Endothelial cell of hepatic sinusoid (primary cell): ENCODE data around the gene F8A2.
"Not testable (repeated sequence)": the region's sequence is repeated elsewhere in the genome, so short reads cannot be mapped to it uniquely, and the experiment has no call there.

Experiments used
- in situ Hi-C: cut with HindIII; loops from 2 replicates; pipeline ENCODE4 v1.10.0; 2017; ENCODE audit warnings: low sequenced_read_pairs

Gene F8A2

DNA sequence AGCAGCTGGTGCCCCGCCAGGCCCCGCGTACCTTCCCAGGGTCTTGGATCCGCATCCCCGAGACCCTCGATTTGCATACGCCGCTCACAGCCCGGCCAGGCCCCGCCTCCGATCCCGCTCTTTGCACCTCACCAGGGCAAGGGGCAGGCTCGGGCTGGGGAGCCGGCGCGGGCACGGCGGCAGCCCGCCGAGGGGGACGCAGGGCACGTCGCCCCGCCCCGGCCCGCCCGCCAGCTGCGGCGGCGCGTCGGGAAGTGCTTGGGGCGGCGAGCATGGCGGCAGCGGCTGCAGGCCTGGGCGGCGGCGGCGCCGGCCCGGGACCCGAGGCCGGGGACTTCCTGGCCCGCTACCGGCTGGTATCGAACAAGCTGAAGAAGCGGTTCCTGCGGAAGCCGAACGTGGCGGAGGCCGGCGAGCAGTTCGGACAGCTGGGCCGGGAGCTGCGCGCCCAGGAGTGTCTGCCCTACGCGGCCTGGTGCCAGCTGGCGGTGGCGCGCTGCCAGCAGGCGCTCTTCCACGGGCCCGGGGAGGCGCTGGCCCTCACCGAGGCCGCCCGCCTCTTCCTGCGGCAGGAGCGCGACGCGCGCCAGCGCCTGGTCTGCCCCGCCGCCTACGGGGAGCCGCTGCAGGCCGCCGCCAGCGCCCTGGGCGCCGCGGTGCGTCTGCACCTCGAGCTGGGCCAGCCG, at the start of gene F8A2:
TSS of gene F8A2 (plus strand) at position 253 of the 686 bp plus-strand sequence. CDS start at position 273, 20 bp downstream.
- in situ Hi-C loops: not testable (repeated sequence)

DNA sequence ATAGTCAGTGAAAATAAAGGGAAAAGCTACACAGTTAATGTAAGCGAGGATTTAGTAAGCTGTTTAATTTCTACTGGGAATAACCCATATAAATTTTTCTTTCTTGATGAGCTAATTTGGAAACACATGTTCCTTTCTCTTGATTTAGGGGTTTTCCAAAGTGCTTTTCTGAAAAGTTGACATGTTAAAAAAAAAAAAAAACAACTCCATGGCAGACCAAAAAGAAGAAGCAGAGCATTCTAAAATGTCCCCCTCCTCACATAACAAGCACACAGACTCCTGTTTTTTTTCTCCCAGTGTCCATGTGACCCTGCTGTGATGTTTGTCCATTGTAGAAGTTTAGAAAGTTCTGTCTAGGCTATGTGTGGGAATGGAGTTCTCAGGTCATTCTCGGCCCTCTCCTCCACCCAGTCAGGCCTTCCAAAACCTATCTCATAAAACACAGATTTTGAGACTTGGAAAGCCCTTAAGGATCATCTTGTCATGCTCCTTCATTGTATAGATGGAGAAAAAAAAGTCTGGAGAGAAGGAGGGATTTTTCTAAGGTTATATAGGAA, 48.3 kb upstream of the F8A2 start:
- in situ Hi-C loops: no loop called here

DNA sequence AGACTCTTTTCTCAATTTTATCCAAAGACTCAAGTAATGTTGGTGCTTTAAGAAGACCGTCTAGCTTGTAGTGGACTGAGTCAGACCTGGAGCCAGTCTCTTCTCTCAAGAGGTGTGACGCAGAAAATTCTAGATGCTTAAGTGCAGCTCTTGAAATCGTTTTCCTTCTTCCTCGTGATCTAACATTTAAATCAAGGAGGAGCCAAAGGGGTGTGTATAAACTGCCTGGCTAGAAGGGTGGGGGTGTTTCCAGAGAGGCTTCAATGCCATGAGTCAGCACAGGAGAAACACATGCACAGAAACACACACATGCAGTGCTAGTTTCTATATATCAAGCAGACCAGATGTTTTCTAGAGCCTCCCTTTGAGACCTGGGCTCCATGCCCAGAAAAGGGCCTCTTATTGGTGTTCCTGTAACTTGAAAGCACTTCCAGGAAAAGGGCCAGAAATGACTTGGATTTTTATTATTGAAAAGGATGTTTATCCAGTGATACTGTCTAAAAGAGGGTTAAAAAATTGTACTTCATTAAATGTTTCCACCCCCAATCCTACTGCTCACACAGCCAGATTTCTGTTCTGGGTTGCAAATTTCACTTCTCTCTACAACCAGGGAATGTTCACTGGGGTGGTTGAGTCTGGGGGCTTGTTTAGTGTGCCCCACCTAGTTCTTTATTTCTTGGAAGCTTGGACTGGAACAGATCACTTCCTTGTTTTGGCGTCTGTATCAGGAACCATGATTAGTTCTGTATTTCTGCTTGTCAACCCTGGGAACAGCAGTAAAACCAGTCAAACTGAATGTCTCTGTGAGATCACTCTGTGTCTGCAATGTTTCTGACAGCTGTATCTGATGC, 47.2 kb upstream of the F8A2 start, which contains the start of gene CLIC2:
TSS of gene CLIC2 (minus strand) at position 129 of the 851 bp plus-strand sequence. CDS start 187 bp downstream, outside the sequence.
- in situ Hi-C loops: no loop called here

DNA sequence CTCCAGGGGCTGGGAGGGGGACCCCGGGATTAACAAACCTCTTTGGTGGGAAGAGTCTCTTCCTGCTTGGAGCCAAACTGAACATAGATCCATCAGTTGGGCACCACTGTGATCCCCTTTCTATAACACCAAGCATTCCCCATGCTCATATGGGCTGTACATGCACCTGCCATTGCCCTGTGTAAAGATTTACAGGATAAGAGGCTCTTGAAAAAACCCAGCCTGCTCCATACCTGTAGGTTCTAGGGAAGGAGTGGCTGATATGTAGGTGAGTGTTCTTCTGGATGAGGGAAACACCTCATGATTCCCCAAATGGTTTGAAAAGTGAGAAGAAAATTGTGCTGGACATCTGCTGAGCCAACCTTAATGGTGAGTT, 46.6 kb upstream of the F8A2 start:
- in situ Hi-C loops: not testable (repeated sequence)

DNA sequence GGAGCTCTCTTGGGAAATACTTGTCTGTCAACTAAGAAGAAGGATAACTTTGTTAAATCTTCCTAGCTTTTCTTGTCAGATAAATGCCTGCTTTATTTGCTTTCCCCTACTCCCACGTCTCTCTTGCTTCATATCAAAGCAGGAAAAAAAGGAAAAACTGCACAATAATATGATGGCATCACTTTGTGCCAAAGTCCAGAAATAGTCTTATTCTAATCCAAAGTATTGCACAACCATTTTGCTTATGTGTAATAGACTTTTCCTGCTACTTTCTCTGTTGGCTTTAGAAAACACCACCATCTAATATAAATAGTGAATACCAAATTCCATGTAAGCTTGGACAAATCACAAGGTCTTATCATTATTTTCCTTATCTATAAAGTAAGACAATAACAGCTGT, 36.2 kb upstream of the F8A2 start:
- in situ Hi-C loops: not testable (repeated sequence)

DNA sequence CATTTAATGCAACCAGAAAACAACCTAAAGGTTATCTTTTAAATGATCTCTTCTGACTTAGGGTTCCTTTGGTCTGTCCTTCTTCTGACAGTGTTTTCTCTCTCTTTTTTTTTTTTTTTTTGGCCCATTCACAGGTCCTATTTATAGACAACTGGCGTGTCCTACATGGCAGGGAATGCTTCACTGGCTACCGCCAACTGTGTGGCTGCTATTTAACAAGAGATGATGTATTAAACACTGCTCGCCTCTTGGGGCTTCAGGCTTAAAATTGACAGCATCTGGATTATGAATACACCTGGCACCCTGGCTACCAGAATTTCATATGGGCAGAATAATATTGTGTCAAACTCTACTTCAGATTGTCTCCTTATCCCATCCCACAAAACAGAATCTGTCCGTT, 32.4 kb upstream of the F8A2 start:
- in situ Hi-C loops: not testable (repeated sequence)

DNA sequence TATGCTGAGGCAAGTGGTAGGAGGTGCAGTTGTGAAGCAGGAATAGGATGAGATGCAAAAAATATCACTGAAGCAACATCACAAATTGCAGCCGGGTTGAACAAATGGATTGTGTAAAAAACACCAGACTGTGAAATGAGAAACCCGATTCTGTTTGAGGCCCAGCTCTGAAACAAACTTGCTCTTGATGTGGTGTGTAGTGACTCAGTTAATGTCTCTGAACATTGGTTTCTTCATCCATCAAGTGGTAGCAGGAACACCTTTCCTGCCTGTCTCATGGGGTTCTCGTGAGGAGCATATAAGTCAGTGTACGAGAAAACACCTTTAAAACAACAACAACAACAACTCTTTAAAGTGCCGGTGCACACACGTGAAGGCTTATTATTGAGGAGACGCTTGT, 18.2 kb upstream of the F8A2 start:
- in situ Hi-C loops: not testable (repeated sequence)

DNA sequence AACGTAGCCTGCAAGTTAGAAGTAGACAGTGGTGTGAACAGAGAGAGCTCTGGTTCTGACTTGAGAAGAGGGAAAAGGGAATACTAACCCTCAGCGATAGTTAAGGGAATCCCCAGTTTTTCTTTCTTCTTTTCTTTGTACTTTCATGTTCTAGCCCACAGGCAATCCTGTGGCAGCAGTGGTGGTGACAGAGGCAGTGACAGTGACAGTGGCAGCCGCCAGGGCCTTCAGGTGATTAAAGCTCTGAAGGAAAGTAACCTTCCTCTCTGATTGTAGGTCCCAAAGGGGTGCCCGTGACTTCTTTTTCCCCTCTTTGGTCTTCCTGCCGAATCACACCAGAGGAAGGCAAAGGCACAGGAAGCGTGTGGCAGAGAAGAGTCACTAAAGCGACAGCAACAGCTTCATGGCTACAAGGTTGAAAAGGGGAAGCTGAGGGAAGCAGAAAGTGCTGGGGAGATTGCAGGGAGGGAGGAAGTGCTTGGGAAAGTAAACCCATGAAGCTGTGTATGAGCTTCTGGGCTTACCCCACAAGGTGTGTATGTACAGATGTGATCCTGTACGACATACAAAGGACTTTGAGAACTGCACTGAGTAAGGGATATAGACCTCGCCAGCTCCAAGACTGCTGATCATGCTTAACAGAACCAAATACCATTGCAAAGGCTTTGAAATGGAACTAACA, 8.0 kb upstream of the F8A2 start:
- in situ Hi-C loops: not testable (repeated sequence)

DNA sequence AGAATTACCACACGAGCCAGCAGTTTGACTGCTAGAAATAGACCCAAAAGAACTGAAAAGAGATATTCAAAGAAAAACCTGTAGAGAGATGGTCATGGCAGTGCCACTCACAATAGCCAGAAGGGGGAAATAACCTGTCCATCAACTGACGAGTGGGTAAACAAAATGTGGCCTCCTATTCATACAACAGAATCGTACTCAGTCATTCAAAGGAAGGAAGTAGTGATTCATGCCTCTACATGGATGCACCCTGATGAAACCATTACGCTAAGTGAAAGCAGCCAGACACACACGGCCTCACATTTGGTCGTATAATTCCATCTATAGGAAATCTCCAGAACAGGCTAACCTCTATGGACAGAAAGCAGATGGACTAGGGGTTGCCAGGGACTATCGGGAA, 2.1 kb upstream of the F8A2 start:
- in situ Hi-C loops: not testable (repeated sequence)

DNA sequence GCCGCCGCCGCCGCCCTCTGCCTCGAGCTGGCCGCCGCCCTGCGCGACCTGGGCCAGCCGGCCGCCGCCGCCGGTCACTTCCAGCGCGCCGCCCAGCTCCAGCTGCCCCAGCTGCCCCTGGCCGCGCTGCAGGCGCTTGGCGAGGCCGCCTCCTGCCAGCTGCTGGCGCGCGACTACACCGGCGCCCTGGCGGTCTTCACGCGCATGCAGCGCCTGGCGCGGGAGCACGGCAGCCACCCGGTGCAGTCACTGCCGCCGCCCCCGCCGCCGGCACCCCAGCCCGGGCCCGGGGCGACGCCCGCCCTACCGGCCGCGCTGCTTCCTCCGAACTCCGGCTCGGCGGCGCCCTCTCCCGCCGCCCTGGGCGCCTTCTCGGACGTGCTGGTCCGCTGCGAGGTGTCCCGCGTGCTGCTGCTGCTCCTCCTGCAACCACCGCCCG, 653 bp downstream of the F8A2 start:
- in situ Hi-C loops: not testable (repeated sequence)

DNA sequence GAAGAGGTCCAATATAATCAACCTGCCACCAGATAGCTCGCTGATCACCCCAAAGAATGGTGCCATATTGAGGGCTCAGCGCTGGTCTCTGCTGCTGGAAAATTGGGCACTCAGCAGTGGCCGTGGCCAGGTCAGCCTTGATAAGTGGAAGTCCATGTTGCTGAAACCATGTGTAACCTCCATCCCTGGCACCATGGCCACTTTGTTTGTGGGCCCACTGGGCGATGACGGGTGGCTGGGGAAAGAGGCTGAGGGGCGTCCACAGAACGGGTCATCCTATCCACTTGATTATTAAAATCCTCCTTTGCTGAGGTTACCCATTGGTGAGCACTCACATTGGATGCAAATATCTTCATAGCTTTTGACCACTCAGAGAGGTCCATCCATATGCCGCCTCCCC, 7.7 kb downstream of the F8A2 start:
- in situ Hi-C loops: no loop called here

DNA sequence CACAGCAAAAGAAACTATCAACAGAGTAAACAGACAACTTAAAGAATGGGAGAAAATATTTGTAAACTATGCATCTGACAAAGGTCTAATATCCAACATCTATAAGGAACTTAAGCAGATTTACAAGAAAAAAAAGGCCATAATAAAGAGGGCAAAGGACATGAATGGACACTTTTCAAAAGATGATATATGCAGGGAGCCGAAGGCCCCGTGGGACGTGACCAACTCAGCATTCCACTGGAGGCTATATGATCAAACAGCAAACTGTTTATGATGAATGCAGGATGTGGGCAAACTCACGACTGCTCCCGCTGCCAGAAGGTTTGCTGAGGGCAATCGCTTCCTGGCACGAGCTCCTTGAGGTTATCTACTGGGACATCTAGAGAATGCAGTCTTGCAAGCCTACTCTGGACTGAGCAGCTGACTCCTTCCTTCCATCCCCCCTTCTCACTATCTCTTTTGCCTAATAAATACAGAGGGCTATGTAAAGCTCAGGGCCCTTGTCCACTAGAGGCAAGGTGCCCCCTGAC, 12.9 kb downstream of the F8A2 start:
- in situ Hi-C loops: not testable (repeated sequence)

DNA sequence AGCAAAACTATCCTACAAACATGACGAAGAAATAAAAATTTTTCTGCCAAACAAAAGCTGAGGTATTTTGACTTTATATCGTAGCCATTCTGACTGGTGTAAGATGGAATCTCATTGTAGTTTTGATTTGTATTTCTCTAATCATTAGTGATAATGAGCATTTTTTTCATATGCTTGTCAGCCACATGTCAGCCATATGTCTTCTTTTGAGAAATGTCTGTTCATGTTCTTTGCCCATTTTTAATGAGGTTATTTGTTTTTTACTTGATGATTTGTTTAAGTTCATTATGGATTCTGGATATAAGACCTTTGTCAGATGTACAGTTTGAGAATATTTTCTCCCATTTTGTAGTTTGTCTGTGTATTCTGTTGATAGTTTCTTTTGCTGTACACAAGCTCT, 24.5 kb downstream of the F8A2 start:
- in situ Hi-C loops: no loop called here

DNA sequence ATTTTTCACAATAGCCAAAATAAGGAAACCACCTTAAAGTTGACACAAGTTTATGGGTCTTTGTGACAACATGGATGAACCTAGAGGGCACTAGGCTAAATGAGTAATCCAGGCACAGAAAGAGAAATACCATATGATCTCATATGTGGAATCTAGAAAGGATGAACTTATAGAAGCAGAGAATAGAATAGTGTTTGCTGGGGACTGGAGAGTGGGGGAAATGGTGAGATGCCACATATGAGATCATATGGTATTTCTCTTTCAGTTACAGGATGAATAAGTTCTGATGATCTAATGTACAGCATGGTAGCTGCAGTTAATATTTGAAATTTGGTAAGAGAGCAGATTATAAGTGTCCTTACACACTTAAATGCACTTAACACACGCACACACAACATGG, 35.9 kb downstream of the F8A2 start:
- in situ Hi-C loops: no loop called here
